Neutrophil (primary cell): ENCODE measurements around the gene RSRC1.
"Not testable (repeated sequence)": the region's sequence is repeated elsewhere in the genome, so short reads cannot be mapped to it uniquely, and the experiment has no call there.

Experiments used
- H3K27ac ChIP-seq: fragments of 200-600 bp; sonication (generic); 2 replicates; pipeline ENCODE4 v1.5.1; 2016; ENCODE audit warnings: mild to moderate bottlenecking, moderate library complexity
- H3K27me3 ChIP-seq: fragments of 200-600 bp; sonication (generic); 2 replicates; pipeline ENCODE4 v1.6.0; 2016; ENCODE audit warnings: mild to moderate bottlenecking
- H3K36me3 ChIP-seq: fragments of 200-600 bp; sonication (generic); 2 replicates; pipeline ENCODE4 v1.5.1; 2017
- H3K4me1 ChIP-seq, 2 experiments: fragments of 200-600 bp in 1 of 2; sonication (generic) in 1 of 2; 1 replicate in 1 of 2; 2 replicates in 1 of 2; pipeline versions ENCODE4 v1.5.1 to v1.6.1; 2013 to 2016; ENCODE audit warnings: low read depth in 1 of 2, low read length in 1 of 2, mild to moderate bottlenecking in 1 of 2, moderate library complexity in 1 of 2; ENCODE audit not compliant: control insufficient read depth in 1 of 2, insufficient read depth in 1 of 2
- H3K4me3 ChIP-seq, 2 experiments: fragments of 200-600 bp in 1 of 2; sonication (generic) in 1 of 2; 1 replicate in 1 of 2; 2 replicates in 1 of 2; pipeline ENCODE4 v1.5.1; 2013 to 2016; ENCODE audit warnings: low read depth in 1 of 2, low read length in 1 of 2, mild to moderate bottlenecking in 1 of 2, moderate library complexity in 1 of 2
- H3K9me3 ChIP-seq: fragments of 200-600 bp; sonication (generic); 2 replicates; pipeline ENCODE4 v1.5.1; 2016
- TF ChIP-seq, protein P1 (sequence below): fragments of 200-600 bp; sonication (generic); IDR thresholded peaks from 2 replicates; pipeline ENCODE4 v1.5.1; 2016; ENCODE audit warnings: antibody characterized with exemption

RSRC1 gene

DNA sequence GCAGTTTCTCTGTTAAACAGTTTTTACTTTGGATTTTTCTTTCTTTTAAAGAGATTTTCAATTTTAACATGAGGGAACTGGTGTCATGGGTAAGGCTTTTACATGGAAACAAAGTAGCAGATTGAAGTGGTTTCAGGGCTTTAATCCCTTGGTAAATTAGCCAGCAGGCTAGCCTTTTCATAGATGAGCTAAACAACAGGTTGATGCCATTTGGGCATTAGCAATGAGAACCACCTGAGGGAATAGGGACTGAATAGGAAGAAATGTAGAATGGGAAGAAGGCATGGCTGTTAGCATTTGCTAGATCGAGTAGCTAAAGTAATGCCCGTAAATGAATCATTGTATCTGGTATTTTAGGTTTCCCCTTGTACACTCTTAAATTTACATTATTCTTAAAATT lies 295.6 kb downstream of the RSRC1 start:
- no peaks in the 10 kb centered on the region for H3K27me3 ChIP-seq
- TF ChIP-seq, protein P1, sequence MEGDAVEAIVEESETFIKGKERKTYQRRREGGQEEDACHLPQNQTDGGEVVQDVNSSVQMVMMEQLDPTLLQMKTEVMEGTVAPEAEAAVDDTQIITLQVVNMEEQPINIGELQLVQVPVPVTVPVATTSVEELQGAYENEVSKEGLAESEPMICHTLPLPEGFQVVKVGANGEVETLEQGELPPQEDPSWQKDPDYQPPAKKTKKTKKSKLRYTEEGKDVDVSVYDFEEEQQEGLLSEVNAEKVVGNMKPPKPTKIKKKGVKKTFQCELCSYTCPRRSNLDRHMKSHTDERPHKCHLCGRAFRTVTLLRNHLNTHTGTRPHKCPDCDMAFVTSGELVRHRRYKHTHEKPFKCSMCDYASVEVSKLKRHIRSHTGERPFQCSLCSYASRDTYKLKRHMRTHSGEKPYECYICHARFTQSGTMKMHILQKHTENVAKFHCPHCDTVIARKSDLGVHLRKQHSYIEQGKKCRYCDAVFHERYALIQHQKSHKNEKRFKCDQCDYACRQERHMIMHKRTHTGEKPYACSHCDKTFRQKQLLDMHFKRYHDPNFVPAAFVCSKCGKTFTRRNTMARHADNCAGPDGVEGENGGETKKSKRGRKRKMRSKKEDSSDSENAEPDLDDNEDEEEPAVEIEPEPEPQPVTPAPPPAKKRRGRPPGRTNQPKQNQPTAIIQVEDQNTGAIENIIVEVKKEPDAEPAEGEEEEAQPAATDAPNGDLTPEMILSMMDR, result no peak
- no peak overlapping the region for H3K27ac ChIP-seq
- no peak overlapping the region for H3K4me3 ChIP-seq
- H3K36me3 ChIP-seq, result no peaks in the 10 kb centered on the region
- H3K4me1 ChIP-seq, result no peaks in the 10 kb centered on the region
- H3K9me3 ChIP-seq, result no peaks in the 10 kb centered on the region

DNA sequence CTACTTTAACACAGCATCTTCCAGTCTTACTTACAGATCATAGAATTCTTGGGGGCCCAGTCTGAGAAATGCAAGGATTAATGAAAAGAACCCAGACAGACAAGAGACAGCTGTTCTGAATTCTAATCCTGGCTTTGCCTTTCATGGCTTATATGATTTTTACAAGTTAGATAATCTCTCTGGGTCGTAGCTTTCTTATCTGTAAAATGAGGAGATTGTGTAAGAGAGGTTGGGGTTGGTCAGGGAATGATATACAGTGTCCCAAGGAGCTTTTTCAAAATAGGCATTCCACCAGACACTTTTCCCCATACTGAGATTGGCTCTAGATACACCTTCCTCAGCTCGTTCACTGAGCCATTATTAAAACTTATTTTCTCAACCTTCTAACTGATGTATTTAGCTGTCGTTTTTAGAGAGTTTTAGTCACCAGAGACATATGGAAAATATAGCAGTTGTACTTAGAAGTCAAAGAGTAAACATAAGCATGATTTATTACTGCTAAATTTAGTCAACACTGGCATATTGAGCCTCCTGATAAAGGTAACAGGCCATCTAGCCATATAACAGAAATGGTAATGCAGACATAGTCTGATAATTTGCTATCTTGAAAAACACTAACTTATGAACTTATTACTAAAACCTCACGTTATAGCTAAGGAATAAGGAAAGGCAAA lies 298.1 kb downstream of the RSRC1 start:
- no peaks in the 10 kb centered on the region for H3K4me1 ChIP-seq
- TF ChIP-seq, protein P1, result no peak
- no peaks in the 10 kb centered on the region for H3K36me3 ChIP-seq
- no peak overlapping the region for H3K27ac ChIP-seq
- no peak overlapping the region for H3K4me3 ChIP-seq
- no peaks in the 10 kb centered on the region for H3K9me3 ChIP-seq
- no peaks in the 10 kb centered on the region for H3K27me3 ChIP-seq

- H3K9me3 ChIP-seq, result not testable (repeated sequence)
Measured at GRCh38 chr3:158408518-158408897, 298.6 kb downstream of the RSRC1 start.

GRCh38 chr3:158418035-158418434 lies 308.1 kb downstream of the RSRC1 start:
- no peak overlapping the region for H3K4me3 ChIP-seq
- H3K27me3 ChIP-seq, result no peaks in the 10 kb centered on the region
- H3K4me1 ChIP-seq, result no peaks in the 10 kb centered on the region
- TF ChIP-seq, protein P1, result no peak
- H3K9me3 ChIP-seq, result no peaks in the 10 kb centered on the region
- H3K36me3 ChIP-seq, result no peaks in the 10 kb centered on the region
- H3K27ac ChIP-seq, result no peak overlapping the region

More at GRCh38 chr3:158408518-158408897, 298.6 kb downstream of the RSRC1 start:
- not testable (repeated sequence) for H3K4me3 ChIP-seq, H3K27ac ChIP-seq, H3K36me3 ChIP-seq, H3K27me3 ChIP-seq, H3K4me1 ChIP-seq

DNA sequence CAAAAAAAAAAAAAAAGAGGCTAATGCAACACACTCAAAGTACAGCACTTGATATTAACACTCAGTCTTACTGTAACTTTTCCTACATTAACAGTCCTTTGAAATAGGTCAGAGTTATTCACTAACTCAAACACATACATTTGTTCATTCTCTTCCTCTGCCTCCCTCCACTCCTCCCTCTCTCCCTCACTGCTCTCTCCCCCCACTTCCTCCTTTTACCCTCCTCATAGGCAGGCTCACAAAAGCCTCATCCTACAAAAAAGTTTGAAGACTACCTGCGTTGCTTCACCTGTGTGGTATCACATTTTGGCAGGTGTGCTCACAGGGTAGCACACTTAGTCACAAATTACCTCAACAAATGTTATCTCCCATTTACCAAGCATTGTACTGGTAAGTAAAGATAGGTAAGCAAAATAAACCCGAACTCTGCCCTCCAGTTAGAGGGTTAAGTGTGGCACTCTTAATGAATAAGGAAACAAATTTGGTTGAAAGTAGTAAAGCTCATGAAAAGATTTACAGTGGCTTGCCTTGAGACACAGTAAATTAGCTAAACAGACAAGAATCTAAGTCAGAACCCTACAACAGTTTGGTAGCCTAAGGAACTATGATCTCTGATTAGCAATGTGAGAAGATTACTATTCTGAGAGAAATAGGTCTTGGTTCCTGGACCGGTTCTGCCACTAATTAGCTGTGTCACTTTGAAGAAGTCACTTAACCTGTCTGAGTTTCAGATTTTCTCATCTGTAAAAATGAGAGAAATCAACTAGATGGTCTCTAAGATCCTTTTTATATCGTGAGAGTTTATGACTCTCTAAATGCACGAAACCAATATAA lies 310.1 kb downstream of the RSRC1 start:
- Histone ChIP-seq H3K36me3 (no peaks in the 10 kb centered on the region), H3K27me3 (no peaks in the 10 kb centered on the region)

More for the DNA sequence above, 310.1 kb downstream of the RSRC1 start:
- H3K9me3 ChIP-seq, result no peaks in the 10 kb centered on the region
- H3K27ac ChIP-seq, result no peak overlapping the region
- H3K4me1 ChIP-seq, result no peaks in the 10 kb centered on the region
- TF ChIP-seq, protein P1, result no peak
- no peak overlapping the region for H3K4me3 ChIP-seq
